C4-2B (cell line): ENCODE results near the gene ERAS.

Source experiments
- CTCF ChIP-seq: fragments of 450-650 bp; conservative IDR thresholded peaks from 2 replicates; pipeline ENCODE4 v1.5.1; 2017; ENCODE audit warnings: mild to moderate bottlenecking
- ZFX ChIP-seq: fragments of 450-650 bp; IDR thresholded peaks from 2 replicates; pipeline ENCODE4 v1.6.1; 2017

DNA sequence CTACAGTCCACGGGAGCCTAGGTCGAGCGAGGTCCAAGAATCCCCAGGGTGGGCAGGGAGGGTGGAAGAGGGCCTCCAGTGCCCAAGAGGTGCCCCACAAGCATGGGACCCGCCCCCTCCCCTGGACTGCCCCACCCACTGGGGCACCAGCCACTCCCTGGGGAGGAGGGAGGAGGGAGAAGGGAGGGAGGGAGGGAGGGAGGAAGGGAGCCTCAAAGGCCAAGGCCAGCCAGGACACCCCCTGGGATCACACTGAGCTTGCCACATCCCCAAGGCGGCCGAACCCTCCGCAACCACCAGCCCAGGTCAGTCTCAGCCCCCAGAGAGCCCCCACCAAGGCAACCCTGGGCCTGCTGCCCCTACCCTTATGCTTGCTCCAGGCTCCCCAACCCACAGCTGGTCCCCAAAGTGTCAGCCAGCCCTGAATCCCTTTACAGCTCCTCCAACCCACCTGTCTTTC, 39.9 kb upstream of the ERAS start, which contains the start of gene GATA1:
- TF ChIP-seq CTCF = no peak
- TF ChIP-seq ZFX = no peak
